Urinary bladder (tissue), 4 donors: ENCODE results near the gene SLC17A3. TPM values are rescaled to one million over a fixed set of nuclear protein-coding genes. Genes with fewer than 3 reads are reported as not detected.
A peak's percentile ranks its signal among the peaks of the same experiment; 100 is the strongest.

Experiments
- DNase-seq: peaks from one replicate; pipeline ENCODE4 v3.0.0-alpha.2; 2015; ENCODE audit errors: extremely low spot score
- H3K27ac ChIP-seq: one replicate; pipeline ENCODE4 v1.5.1; 2013; ENCODE audit warnings: low read depth, mild to moderate bottlenecking, moderate library complexity
- H3K36me3 ChIP-seq: one replicate; pipeline ENCODE4 v1.6.1; 2013; ENCODE audit warnings: mild to moderate bottlenecking, moderate library complexity; ENCODE audit not compliant: insufficient read depth
- H3K4me1 ChIP-seq: one replicate; pipeline ENCODE4 v1.6.1; 2013; ENCODE audit warnings: mild to moderate bottlenecking, moderate library complexity; ENCODE audit not compliant: insufficient read depth
- H3K4me3 ChIP-seq: one replicate; pipeline ENCODE4 v1.5.1; 2013; ENCODE audit warnings: low read depth, low read length
- WGBS: extraction: QIAGEN DNeasy Blood & Tissue Kit; methylation state at CpG from one replicate; pipeline ENCODE4 v1.1.7; 2013; 5-methylcytosine and 5-hydroxymethylcytosine counted together
- polyA plus RNA-seq: library from polyadenylated mRNA; stranded (reverse); fragments of 200-250 nt; gene quantifications from one replicate; pipeline ENCODE4 v1.2.3, GENCODE V29; 2013
- total RNA-seq: library from RNA; depleted of rRNA; stranded (reverse); fragments of >200 nt; gene quantifications from one replicate; pipeline ENCODE4 v1.2.3, GENCODE V29; 2014
- donor health status: healthy with polysubstance abuse.
- donor health status: healthy.

Gene SLC17A3
- total and polyA plus RNA-seq, 2 donors = not detected

GRCh38 chr6:25899580-25900408 is 25.8 kb upstream of the SLC17A3 start:
- 57% methylated on average over 2 of the region's 2 CpGs for WGBS

GRCh38 chr6:25899123-25899522 is 25.1 kb upstream of the SLC17A3 start:
- 71% methylated on average over 2 of the region's 2 CpGs for WGBS
- no peaks in the 10 kb centered on the region for H3K4me1 ChIP-seq

More at GRCh38 chr6:25899580-25900408, 25.8 kb upstream of the SLC17A3 start:
- no peak overlapping the region for H3K27ac ChIP-seq
- no peak overlapping the region for H3K4me3 ChIP-seq
- no peak for DNase-seq
- no peaks in the 10 kb centered on the region for H3K4me1 ChIP-seq
- no peaks in the 10 kb centered on the region for H3K36me3 ChIP-seq

GRCh38 chr6:25898289-25898977 is 24.4 kb upstream of the SLC17A3 start:
- H3K27ac ChIP-seq = no peak overlapping the region
- no peak overlapping the region for H3K4me3 ChIP-seq
- DNase-seq = no peak
- WGBS = 64% methylated on average over 5 of the region's 5 CpGs
- H3K36me3 ChIP-seq = no peaks in the 10 kb centered on the region
- no peaks in the 10 kb centered on the region for H3K4me1 ChIP-seq

More at GRCh38 chr6:25899123-25899522, 25.1 kb upstream of the SLC17A3 start:
- Histone ChIP-seq H3K4me3 (no peak overlapping the region), H3K27ac (no peak overlapping the region), H3K36me3 (no peaks in the 10 kb centered on the region)
- DNase-seq = no peak

- Histone ChIP-seq H3K36me3 (no peaks in the 10 kb centered on the region), H3K27ac (no peak overlapping the region), H3K4me1 (no peaks in the 10 kb centered on the region), H3K4me3 (no peak overlapping the region)
- WGBS = 78% methylated on average over 3 of the region's 3 CpGs
- no peak for DNase-seq
Observed at GRCh38 chr6:25896252-25896651, 22.2 kb upstream of the SLC17A3 start.

GRCh38 chr6:25895771-25896170 is 21.7 kb upstream of the SLC17A3 start:
- H3K4me3 ChIP-seq = no peak overlapping the region
- H3K4me1 ChIP-seq = no peaks in the 10 kb centered on the region
- no peaks in the 10 kb centered on the region for H3K36me3 ChIP-seq
- DNase-seq = no peak
- whole genome bisulfite sequencing = 71% methylated on average over 1 of the region's 1 CpG
- no peak overlapping the region for H3K27ac ChIP-seq

- no peak for DNase-seq
- Histone ChIP-seq H3K4me1 (no peaks in the 10 kb centered on the region), H3K27ac (no peak overlapping the region), H3K36me3 (no peaks in the 10 kb centered on the region), H3K4me3 (no peak overlapping the region)
- 74% methylated on average over 6 of the region's 6 CpGs for WGBS
Observed at GRCh38 chr6:25893778-25894177, 19.7 kb upstream of the SLC17A3 start.

GRCh38 chr6:25892877-25893276 is 18.8 kb upstream of the SLC17A3 start:
- no peak for DNase-seq
- Histone ChIP-seq H3K4me3 (no peak overlapping the region), H3K4me1 (no peaks in the 10 kb centered on the region), H3K36me3 (no peaks in the 10 kb centered on the region), H3K27ac (no peak overlapping the region)

GRCh38 chr6:25889877-25890853 is 16.1 kb upstream of the SLC17A3 start:
- WGBS = 46% methylated on average over 5 of the region's 5 CpGs
- Histone ChIP-seq H3K36me3 (no peaks in the 10 kb centered on the region), H3K27ac (no peak overlapping the region), H3K4me3 (no peak overlapping the region), H3K4me1 (no peaks in the 10 kb centered on the region)
- DNase-seq = peak; percentile 59

GRCh38 chr6:25888626-25889025 is 14.6 kb upstream of the SLC17A3 start:
- no peaks in the 10 kb centered on the region for H3K4me1 ChIP-seq
- no peaks in the 10 kb centered on the region for H3K36me3 ChIP-seq
- 79% methylated on average over 2 of the region's 2 CpGs for WGBS
- no peak for DNase-seq
- H3K27ac ChIP-seq = no peak overlapping the region
- H3K4me3 ChIP-seq = no peak overlapping the region

GRCh38 chr6:25886066-25886465 is 12.0 kb upstream of the SLC17A3 start:
- DNase-seq = no peak
- H3K4me3 ChIP-seq = no peak overlapping the region
- 89% methylated on average over 2 of the region's 2 CpGs for WGBS
- no peak overlapping the region for H3K27ac ChIP-seq
- no peaks in the 10 kb centered on the region for H3K4me1 ChIP-seq
- H3K36me3 ChIP-seq = no peaks in the 10 kb centered on the region

- no peak for DNase-seq
- Histone ChIP-seq H3K4me1 (no peaks in the 10 kb centered on the region), H3K36me3 (no peaks in the 10 kb centered on the region), H3K4me3 (no peak overlapping the region), H3K27ac (no peak overlapping the region)
- WGBS = 59% methylated on average over 2 of the region's 2 CpGs
Observed at GRCh38 chr6:25883991-25884390, 9.9 kb upstream of the SLC17A3 start.

- WGBS = 71% methylated on average over 1 of the region's 1 CpG
- H3K36me3 ChIP-seq = no peaks in the 10 kb centered on the region
- H3K4me3 ChIP-seq = no peak overlapping the region
- no peaks in the 10 kb centered on the region for H3K4me1 ChIP-seq
- H3K27ac ChIP-seq = no peak overlapping the region
- no peak for DNase-seq
Observed at GRCh38 chr6:25883536-25883935, 9.5 kb upstream of the SLC17A3 start.

GRCh38 chr6:25882051-25882496 is 8.0 kb upstream of the SLC17A3 start:
- DNase-seq = no peak
- H3K4me1 ChIP-seq = no peaks in the 10 kb centered on the region
- no peak overlapping the region for H3K4me3 ChIP-seq
- H3K27ac ChIP-seq = no peak overlapping the region
- no peaks in the 10 kb centered on the region for H3K36me3 ChIP-seq
- 23% methylated on average over 28 of the region's 28 CpGs for WGBS
